HG03558 (cell line): Measurements from ENCODE around the gene EPB41L1.
"Not testable (repeated sequence)": the region's sequence is repeated elsewhere in the genome, so short reads cannot be mapped to it uniquely, and the experiment has no call there.

Experiments used
- ATAC-seq: cut with Tn5 transposase; IDR thresholded peaks from one replicate; pipeline ENCODE4 v1.9.1; 2021; ENCODE audit warnings: moderate number of reproducible peaks; ENCODE audit not compliant: unreplicated experiment; ENCODE audit errors: extremely low read depth

EPB41L1 gene

DNA sequence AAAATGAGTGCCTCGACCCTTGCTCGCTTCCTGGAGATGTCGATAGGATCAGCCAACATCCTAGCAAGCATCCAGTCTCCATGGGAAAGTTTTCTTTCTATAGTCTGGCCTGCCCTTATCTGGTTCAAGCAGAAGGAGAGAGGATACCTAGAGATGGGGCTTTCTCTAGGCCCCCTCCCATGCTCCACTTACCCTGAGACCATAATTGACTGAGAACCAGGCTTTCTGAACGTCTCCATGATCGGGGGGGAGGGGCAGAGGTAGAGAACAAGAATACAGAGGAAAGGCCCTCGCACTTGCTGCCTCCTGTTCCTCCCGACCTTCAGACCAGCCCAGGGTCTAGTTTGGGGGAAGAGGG is 31.6 kb upstream of the EPB41L1 start:
- no peak for ATAC-seq

- no peak for ATAC-seq
These were observed 29.4 kb upstream of the EPB41L1 start for GRCh38 chr20:36125097-36125496.

DNA sequence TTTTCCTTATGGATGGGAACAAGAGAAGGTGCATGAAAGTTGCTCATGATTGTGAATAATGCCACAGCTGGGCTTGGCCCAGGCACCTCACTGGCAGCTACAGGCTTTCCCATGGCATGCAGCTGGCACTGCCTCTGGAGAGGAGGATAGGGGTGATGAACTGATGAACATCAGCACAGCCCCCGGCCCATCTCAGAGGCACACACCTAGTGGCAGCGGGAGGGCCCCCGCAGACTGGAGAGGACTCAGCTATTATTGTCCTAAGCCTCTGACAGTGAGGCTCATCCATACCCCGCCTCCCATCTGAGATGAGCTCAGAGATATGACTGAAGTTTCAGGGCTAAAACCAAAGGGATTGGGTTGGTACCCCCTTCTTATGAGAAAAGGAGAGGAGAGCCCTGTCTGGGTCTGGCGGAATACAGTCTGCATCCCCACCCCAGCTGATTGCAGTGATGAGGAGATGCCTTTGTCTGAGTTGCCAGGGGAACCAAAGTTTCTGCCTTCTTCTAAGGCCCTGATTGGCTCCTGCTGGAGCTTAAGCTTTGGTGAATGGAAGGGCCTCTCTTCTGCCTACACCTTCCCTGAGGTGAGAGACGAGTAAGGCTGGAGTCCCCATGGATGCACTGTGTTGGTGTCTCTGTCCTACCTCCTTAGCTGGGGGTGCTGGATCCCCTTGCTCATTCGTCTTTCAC is 27.6 kb upstream of the EPB41L1 start:
- no peak for ATAC-seq

DNA sequence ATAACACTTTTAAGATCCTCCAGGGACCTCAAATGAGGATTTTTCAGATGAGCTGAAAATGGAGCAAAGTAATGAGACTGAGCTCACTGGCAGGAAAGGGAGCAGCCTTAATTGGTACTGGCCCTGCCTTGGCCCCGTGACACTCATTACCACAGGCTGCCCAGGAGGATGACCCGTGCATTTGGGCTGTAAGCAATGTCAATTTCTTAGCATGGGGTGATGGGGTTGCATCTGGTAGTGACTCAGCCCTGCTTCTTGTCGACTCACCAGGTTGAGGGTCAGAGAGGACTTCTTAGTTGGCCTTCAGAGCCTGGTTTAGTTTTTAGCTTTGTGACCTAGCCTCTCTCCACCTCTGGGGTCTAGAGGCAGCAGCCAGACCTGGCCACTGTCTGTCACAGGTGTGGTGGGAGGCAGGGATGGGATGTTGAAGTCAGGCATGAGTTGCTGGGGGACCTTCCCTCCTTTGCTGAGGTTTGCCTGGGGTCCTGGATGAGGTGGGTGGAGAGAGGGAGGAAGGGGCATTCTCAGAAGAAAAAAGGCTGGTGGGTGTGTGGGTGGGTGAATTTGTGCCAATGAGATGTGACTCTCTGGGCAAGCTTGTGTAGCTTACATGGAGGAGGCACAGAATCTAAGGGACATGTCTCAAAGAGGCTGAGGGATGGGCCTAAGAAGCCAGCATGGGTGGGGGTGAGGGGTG is 25.9 kb upstream of the EPB41L1 start:
- ATAC-seq: no peak

DNA sequence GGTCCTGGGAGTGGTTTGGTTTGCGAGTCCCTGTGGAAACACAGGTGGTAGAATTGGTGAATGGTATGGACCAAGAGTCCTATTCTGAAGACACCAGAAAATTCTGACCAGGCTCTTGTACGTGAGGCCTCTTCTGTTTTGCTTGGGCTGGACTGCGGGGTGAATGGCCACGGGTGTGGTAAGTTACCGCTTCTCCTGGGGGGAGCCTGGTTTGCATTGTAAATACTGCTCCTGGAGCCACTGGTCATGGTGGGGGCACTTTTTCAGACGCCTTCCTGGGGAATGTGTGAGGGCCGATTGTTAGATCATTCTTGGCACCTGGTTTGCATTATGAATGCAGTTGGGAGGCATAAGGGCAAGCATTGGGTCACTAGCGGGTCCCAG is 25.4 kb upstream of the EPB41L1 start:
- ATAC-seq: no peak

DNA sequence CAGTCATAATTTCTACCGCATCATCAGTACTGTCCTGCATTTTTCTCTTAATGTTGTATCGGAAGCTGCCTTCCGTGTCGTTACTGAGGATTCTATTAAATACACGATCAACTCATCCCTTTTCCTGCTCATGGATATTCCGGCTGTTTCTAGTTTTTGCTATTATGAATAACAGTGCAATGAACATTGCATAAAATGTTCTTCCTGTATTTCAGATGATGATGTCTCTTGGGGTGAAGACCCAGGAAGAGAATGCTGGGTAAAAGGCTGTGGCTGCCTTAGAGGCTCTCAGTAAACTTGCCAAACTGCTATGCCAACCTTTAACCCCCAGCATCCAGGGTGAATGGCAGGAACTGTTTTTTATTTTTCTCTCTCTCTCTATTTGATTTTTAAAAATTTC is 24.1 kb upstream of the EPB41L1 start:
- no peak for ATAC-seq

DNA sequence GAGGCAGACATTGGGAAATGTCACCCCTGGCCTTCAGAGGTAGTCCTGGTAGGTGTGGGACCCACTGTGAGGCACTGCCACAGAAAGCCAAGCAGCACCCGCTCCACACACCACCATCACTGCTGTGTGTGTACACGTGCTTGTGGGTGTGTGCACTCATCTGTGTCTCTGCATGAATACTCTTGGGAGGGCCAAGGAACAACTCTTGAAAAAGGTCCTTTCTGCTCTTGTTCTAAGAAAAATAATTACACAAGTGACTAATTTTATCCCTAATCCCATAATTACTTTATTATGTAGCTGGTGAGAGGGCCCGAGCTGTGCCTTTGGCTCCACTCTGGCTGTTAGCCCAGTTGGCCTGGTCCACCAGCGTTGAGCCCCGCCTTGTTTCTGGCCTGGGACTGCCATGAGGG is 21.7 kb upstream of the EPB41L1 start:
- no peak for ATAC-seq

DNA sequence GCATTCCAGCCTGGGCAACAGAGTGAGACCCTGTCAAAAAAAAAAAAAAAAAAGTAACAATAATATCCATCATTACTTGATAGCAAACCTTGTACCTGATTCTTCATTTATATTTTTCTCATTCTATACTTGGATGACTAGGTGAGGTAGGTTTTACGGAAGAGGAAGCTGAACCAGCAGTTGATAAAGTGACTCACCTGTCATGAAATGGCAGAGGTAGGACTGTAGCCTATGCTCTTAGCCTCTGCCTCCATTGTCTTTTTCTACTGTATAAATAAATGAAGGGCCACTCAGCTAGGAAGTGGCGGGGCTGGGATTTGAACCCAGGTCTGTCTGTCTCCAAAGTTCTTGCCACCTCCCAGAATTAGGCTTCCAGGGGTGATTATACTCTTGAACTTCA is 20.7 kb upstream of the EPB41L1 start:
- ATAC-seq: no peak

- no peak for ATAC-seq
These were observed 19.4 kb upstream of the EPB41L1 start for GRCh38 chr20:36135159-36135558.

GRCh38 chr20:36135821-36136220 is 18.7 kb upstream of the EPB41L1 start:
- no peak for ATAC-seq

DNA sequence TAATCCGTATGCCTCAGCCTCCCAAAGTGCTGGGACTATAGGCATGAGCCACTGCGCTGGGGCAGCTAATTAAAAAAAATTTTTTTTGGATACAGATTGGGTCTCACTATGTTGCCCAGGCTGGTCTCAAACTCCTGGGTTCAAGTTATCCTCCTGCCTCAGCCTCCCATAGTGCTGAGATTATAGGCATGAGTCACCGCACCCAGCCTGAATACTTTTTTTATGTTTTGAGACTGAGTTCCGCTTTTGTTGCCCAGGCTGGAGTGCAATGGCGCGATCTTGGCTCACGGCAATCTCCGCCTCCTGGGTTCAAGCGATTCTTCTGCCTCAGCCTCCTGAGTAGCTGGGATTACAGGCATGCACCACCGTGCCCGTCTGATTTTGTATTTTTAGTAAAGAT is 17.2 kb upstream of the EPB41L1 start:
- not testable (repeated sequence) for ATAC-seq

DNA sequence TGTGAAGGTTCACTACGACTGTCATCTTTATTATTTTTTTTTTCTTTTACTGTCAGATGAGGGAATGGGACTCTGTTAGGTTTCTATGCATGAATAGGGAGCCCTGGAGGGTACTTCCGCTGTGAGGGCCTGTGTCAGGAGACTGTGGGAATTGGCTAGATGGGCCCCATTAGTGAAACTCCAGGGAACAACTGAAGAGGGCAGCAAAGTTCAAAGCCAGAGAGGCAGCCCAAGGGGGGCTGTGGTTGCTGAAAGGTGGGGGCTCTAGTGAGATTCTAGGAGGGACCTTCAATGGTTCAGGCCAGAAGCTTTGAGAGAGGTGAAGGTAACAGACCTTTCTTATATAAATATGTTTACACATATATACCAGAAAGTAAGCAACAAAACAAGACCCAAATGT is 13.2 kb upstream of the EPB41L1 start:
- ATAC-seq: no peak

DNA sequence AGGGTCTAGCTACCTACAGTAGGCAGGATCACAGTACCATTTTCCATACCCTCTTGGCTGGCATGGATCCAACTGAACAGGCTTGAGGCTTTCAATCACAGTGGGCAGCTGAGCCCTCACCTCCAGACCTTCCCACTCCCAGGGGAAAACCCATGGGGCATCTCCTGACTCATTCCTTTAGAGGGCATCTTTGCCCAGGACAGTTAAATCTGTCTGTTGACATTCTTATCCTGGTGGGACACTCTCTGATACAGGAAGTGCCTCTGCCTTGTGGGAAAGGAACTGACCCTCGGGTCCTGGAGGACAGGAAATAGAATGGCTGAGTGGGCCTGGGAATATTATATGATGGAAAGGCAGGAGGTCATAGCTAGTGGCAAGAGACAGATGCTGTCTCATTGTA is 10.2 kb upstream of the EPB41L1 start:
- ATAC-seq: no peak

DNA sequence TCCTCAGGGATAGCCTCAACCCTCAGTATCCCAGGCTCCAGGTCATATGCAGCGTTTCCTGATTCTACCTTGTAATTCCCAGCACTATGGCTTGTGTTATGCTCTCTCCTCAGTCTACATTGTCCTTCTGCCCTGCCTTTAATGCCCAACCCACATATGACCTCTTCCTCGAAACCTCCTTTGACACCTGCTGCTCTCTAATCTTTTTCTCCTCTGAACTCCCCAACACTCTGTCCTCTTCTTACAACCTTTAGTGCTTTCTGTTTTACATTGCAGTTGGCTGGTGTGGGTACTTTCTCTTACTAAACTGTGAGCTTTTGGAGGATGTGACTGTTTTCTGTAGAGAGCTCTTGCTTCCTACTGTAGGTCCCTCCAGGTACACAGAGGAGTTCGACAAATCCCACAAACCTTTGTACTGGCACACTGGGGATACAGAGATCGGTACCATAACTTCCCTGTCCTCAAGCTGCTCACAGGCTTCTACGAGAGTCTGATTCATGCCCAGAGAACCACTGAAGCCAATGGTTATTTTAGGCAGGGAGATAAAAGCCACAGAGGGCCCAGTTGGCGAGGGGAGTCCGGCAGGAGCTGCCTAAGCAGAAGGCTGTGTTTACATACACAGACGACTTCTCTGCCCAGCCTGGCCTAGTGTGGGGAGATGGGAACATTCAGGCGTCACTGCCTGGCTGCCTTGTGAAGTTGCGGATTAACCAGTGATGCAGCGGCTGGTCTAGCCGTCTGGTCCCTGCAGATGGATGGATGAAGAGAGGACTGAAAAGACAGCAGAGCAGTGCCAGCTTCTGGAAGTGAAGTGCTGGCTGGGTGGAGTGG is 8.4 kb upstream of the EPB41L1 start:
- ATAC-seq: no peak

GRCh38 chr20:36147690-36148089 is 6.8 kb upstream of the EPB41L1 start:
- no peak for ATAC-seq

GRCh38 chr20:36148439-36148838 is 6.1 kb upstream of the EPB41L1 start:
- ATAC-seq: no peak

- ATAC-seq: no peak
These were observed 5.5 kb upstream of the EPB41L1 start for GRCh38 chr20:36149012-36149411.

DNA sequence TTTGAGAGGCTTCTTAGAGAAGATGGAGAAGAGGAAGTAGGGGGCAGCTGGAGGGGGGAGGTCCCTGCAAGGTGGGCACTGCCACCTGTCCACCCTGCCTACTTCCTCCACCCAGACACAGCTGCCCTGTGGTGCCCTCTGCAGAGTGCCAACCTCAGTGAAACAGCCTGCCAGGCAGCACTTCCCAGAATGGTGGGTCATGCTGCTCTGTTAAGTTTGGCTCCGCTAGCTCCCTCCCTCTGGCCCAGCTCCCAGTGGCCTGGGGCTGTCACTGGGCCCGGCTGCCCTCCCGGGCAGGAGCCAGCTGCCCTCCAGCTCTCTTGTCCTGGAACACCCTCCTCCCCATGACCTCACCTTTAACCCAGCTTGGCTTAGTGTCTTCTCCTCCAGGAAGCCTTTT is 5.1 kb upstream of the EPB41L1 start:
- no peak for ATAC-seq

DNA sequence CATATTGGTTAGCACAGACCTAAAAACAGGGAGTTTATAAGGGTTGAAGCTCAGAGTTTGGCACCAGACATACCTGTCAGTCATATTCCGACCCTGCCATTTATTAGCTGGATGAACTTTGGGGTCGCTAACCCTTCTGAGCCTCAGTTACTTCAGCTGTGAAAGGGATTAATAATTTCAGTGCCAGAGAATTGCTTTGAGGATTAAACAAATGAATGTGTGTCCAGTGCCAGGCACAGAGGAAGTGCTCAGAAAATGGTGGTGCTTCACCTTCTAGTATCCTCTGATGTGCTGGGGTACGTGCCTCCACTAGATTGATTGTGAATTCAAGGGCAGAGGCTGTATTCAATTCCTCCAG is 4.1 kb upstream of the EPB41L1 start:
- no peak for ATAC-seq

DNA sequence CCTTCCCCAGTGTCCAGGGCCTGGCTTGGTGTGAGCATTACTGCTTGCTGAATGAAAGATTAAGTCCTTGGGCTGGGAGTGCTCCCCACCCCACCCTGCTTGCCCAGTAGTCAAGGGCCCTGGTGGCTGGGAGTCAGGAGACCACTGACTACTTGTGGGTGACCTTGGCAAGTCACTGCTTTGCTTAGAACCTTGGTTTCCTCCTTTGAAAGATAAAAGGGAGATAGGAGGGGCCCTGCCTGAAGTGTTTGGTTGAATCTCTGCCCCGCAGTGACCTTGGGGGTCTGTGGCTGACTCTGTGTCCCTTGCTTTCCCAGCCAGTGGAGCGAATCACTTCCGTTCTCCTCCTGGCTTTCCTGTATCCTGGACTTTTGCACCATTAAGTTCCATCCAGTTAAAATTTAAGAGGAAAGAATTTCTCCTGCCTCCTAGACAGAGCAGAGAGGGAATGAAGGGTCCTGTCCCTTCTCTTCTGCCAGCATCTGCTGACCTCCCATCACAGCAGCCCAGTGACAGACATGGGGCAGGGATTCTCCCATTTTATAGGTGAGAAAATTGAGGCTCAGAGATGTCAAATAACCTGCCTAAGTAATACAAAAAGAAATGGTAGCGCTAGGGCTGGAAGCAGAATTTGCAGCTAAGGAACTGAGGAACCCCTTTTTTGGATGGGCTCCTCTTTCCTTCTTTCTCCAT is 3.5 kb upstream of the EPB41L1 start:
- ATAC-seq: no peak

DNA sequence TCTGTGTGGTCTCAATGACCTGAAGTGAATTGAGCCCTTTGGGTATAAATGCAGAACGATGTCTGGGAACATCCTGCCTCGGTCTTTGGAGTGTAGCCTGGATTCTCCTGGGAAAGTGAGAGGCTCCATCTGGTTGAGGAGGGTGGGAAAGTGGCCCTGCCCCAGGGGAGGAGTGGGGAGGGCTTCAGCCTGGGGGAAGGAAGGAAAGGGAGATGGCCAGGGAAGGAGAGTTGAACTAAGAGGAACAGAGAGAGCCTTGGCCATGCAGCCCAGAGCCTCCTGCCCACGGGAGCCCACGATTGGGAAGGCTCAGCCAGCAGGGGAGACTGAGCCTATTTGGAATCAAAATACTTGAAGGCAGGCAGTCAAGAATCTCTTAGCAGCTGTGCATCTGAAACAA is 2.3 kb upstream of the EPB41L1 start:
- ATAC-seq: no peak
